Epithelial cell of esophagus (primary cell): Measurements from ENCODE around the gene GANAB.
"Not testable (repeated sequence)": the region's sequence is repeated elsewhere in the genome, so short reads cannot be mapped to it uniquely, and the experiment has no call there.

Source experiments
- DNase-seq: peaks from one replicate; pipeline ENCODE4 v3.0.0; 2010; ENCODE audit warnings: low read depth
- H3K4me3 ChIP-seq: 2 replicates; pipeline ENCODE4 v1.5.1; 2011; ENCODE audit warnings: mild to moderate bottlenecking, low read length, control low read depth
- TF ChIP-seq, protein P1 (sequence below): IDR thresholded peaks from 2 replicates; pipeline ENCODE4 v1.5.1; 2011; ENCODE audit warnings: low read depth, mild to moderate bottlenecking, low read length, control low read depth, inconsistent platforms; ENCODE audit not compliant: insufficient read depth; ENCODE audit errors: missing control alignments

GANAB gene

DNA sequence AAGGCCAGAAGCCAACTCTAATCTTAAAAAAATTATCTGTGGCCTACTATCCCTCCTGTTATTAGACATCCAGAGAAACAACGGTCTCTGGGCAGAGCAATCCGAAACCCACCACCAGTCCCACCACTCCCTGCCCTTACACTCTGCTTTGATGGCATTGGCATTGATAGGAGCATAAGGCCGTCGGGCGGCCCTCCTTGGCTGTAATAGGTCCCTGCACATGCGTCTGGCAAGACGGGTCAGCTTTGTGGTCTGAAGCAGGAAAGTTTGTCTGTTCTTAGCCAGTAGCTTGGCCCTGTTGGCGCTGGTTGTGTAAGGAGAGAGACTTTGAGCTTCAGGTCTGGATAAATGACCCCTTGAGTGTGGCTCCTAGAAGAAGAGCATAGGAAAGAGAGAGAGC, 51.3 kb downstream of the GANAB start:
- TF ChIP-seq, protein P1, sequence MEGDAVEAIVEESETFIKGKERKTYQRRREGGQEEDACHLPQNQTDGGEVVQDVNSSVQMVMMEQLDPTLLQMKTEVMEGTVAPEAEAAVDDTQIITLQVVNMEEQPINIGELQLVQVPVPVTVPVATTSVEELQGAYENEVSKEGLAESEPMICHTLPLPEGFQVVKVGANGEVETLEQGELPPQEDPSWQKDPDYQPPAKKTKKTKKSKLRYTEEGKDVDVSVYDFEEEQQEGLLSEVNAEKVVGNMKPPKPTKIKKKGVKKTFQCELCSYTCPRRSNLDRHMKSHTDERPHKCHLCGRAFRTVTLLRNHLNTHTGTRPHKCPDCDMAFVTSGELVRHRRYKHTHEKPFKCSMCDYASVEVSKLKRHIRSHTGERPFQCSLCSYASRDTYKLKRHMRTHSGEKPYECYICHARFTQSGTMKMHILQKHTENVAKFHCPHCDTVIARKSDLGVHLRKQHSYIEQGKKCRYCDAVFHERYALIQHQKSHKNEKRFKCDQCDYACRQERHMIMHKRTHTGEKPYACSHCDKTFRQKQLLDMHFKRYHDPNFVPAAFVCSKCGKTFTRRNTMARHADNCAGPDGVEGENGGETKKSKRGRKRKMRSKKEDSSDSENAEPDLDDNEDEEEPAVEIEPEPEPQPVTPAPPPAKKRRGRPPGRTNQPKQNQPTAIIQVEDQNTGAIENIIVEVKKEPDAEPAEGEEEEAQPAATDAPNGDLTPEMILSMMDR = no peak
- DNase-seq = no peak
- no peak overlapping the region for H3K4me3 ChIP-seq

DNA sequence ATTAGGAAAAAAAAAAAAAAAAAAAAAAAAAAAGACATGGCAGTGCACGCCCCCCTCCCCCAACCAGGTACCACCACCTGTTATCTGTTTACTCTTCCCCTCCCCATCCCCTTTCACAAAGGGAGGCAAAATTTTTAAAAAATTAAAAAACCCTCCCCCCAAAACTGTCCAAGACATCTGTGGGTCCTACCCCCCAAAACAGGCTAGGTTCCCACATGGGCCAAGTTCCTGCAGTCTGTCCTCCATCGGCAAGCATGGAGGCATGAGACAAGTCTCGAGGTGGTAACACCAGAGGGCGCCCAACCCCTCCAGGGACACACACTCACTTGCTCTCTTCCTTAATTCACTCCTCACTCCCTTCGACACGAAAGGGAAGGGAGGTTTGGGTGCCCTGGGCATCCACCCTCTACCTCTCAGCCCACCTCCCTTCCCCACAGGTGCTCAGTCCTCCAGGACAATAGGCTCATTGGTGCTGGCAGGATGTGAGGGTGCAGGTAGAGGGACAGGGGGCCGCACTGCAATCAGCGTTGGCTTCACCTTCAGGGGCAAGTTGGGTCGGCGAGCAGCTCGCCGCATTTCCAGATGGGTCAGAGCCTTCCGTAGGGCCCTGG, 52.9 kb downstream of the GANAB start:
- DNase-seq = peak; percentile 89
- TF ChIP-seq, protein P1 = peak; percentile 77
- no peak overlapping the region for H3K4me3 ChIP-seq

DNA sequence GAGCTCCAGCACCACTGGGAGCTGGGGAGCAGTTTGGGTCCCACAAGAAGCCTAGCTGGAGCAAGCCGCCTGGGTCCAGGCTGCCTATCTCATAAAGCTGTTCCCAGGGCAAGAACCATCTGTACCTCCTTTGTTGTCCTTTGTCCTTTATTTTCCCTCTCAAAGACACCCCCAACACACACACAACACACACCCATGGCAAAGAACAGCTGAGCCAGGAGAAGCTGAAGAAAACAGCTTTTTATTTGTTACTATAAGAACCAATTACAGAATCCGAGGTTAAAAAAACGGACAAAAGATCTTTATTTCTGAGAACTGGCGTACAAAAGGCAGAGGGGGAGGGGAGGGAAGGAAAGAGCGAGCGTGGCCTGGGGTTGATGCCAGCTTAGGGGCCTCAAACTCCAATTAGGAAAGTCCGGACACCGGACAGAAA, 53.4 kb downstream of the GANAB start:
- no peak for DNase-seq
- TF ChIP-seq, protein P1 = no peak
- H3K4me3 ChIP-seq = no peak overlapping the region

DNA sequence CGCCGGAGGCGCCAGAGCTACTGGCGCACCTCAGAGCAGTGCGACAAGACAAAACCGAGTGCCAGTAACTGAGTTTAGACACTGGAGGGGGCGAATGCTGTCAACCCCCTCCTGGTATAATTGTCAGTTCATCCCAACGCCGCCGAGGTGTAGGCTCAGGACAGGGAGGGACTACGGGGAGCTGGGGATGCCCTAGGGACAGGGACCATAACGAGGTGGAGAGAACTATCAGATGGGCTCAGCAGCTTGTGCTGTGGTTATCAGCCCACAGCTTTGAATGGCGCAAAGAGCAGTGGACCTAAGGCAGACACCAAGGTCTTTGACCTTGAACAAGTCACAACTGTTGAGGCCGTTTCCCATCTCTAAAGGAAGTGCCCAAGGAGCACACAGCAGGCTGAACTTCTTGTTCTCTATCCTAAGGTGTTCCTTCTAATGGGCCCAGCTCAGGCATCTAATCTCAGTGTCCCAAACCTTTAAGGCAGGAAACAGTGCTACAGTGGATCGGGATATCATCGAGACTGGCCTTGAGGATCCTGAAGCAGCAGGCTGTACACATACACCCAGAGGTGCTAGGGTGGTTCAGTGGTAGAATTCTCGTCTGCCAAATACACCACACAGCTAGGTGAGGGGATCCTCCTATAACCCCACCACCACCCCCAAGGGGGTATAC, 54.1 kb downstream of the GANAB start:
- TF ChIP-seq, protein P1 = no peak
- DNase-seq = no peak
- peak overlapping the region; percentile 55 for H3K4me3 ChIP-seq

DNA sequence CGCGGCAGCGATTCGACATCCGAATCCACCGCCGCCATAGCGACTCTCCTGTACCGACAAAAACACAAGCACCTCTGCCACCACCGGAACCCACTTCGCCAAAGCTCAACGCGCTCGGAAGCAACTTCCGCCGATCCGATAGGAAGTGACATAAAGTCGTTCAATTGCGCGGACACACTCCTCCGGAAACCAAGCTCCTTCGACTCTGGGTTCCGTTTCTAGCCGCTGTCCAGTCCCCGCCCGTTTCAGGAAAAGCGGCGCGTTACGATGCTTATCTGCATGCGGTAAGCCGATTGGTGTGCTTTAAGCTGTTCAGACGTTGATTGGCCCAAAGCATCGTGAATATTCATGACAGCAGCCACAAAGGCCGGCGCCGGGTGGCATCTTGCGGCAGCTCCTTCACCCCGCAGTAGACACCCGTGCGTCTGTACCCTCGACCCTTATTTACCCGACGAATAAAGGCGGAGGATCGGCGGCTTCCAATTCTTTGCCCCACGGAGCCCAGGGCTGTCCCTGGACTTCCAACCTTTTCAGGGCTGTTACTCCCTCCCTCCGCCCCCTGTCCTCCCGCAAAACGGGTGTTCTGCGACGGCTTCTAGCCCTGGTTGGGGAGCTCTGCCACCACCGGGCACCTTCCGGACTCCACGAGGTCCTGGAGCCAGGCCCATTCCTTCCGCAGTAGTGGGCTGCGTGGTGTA, 54.8 kb downstream of the GANAB start, which contains the start of gene TUT1:
TSS of gene TUT1 (minus strand) at position 76 of the 698 bp plus-strand sequence. CDS start at position 38, 38 bp downstream.
- peak within 1 kb of the TSS; percentile 70 for H3K4me3 ChIP-seq
- DNase-seq = peak; percentile 100
- TF ChIP-seq, protein P1 = no peak

DNA sequence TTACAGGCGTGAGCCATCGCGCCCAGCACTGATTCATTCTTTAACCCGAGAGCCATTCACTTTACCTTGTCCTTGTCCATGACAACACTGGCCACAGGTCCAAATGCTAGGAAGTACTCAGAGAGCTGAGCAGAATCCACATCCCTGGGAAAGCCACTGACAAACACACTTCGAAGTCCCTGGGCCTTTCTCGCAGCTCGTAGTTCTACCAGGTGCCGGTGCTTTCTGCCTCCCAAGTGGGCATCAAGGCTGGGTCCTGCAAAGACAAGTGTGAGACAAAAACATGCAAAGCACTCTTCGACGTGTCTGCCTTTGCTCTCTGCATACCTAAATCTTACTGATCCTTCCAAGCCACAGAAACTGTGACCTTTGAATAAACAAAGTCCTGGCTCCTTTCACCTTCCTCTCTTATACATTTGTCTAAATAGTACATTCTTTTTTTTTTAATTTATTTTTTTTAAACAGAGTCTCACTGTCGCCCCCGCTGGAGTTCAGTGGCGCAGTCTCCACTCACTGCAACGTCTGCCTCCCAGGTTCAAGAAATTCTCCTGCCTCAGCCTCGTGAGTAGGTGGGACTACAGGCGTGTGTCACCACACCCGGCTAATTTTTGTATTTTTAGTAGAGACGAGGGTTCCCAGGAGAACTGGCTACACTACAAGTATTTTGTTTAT, 57.3 kb downstream of the GANAB start:
- no peak for DNase-seq
- TF ChIP-seq, protein P1 = peak; percentile 19
- H3K4me3 ChIP-seq = no peak overlapping the region

DNA sequence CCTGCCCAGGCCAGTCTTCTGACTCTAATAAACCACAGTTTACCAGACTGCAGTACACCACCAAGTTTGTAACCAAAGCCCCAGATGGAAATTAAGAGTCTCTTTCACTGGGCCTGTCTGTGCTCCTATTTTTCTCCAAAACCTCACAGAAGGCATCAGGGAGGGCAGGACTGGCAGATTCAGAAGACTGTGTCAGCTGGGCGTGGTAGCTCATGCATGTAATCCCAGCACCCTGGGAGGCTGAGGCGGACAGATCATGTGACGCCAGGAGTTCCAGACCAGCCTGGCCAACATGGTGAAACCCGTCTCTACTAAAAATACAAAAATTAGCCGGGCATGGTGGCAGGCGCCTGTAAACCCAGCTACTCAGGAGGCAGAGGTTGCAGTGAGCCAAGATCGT, 61.1 kb downstream of the GANAB start:
- DNase-seq, H3K4me3 ChIP-seq: not testable (repeated sequence)

DNA sequence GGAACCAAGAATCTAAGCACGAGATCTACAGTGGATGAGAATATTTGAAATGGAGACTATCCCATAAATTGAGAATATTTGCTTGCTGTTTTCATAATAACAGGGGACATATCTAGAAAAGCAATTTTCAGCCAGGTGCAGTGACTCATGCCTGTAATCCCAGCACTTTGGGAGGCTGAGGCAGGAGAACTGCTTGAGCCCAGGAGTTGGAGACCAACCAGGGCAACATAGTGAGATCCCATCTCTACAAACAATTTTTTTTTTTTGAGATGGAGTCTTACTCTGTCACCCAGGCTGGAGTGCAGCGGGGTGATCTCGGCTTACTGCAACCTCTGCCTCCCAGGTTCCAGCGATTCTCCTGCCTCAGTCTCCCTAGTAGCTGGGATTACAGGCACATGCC, 64.7 kb downstream of the GANAB start:
- H3K4me3 ChIP-seq, DNase-seq: not testable (repeated sequence)
